HG03066 (cell line): Measurements from ENCODE around the gene CDC42BPG.

Experiments used
- ATAC-seq: cut with Tn5 transposase; IDR thresholded peaks from one replicate; pipeline ENCODE4 v1.9.1; 2021; ENCODE audit warnings: low read depth; ENCODE audit not compliant: unreplicated experiment

The CDC42BPG gene

DNA sequence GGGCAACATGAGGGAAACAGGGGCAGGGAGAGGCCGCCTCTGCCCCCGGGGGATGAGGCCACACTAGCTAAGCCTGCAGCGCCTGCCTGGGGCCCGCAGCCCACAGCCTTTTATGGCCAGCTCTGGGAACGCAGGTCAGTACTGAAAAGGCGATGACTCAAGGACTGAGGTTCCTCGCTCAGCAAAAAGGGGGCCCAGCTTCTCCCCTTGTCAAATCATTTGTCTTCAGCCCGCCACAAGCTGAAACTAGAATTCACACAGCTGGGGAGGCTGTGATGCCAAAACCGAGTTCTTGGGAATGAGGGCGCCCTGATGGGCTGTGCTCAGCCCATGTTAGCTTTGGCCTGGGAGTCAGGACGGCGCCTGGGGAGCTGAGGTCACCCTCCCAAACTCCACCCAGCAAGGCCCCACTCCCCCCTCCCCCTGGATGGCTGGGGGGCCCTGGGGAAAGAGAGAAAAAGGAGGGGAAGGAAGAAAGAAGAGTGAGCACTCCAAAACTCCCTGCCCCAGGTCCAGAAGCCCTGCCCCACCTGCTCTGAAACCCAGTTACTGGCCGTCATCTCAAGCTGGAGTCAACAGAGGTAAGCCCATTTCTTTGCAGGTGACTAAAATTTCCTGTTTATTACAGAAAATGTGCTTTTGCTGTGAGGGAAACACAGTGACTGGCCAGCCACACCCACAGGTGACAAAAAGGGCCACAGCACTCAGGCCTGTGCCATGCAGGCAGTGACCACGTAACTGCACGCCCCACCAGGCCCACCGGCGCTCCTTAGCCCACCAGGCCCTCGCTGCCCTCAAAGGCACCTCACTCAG is 20.2 kb upstream of the CDC42BPG start:
- ATAC-seq = no peak

DNA sequence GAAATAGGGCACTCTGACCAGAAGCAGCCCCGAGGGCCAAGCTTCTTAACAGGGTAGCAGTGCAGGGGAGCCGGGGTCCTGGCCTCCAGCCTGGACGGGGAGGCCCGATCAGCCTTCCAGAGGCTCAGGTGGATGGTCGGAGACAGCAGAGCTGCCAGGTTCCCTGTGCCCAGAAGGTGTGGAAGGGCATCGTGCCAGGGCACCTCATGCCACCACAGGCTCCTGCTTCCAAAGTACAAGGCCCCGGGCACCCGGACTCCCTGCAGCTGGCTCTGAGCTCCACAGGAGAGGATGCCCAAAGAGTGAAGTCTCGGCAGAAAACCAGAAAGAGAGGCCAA is 19.7 kb upstream of the CDC42BPG start:
- ATAC-seq = no peak

DNA sequence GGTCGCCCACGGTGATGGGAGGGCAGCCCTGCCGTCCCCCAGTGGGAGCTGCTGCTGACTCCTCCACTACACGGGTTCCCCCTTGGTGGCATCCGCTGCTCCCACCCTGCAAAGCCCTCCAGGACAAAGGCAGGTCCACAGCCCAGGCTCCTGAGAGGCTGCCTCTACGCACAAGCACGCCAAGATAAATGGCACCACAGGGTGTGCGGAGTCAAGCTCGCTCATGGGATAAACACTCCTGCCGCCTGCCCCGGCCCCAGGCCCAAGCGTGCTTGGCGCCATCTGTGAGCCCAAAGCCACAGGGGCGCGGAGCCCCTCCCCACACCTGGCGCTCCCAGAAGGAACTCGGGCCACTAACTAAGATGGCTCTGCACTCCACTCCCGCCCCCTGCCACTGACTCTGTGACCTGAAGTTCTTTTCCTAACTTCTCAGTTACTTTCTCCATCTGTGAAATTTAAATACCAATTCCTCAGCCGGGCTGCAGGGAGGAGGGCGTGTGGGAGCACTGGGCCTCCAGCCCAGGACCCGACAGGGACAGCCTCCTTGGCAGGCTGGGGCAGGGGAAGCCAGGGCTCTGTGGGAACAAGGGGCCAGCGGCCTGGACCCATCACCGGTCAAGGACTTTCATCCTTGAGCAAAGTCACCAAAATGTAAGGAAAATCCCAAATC is 19.1 kb upstream of the CDC42BPG start:
- ATAC-seq = no peak

DNA sequence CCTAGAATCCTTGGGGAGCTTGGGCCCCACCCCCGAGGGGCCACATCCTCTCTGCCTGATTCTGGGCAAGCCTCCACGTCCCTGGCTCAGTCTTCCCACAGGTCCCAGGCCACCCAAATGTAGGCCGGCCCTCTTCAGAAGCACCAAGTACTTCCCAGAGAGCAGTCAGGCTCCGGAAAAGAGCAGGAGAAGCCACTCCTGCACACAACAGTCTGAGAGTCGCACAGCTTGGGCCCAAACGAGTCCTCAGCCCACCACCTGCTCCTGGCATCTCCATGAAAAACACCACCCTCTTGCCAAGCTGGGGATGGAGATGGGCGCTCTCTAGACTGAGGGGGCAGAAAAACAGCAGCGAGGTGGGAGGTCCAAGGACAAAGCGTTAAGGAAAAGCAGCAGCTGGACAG is 18.5 kb upstream of the CDC42BPG start:
- no peak for ATAC-seq

DNA sequence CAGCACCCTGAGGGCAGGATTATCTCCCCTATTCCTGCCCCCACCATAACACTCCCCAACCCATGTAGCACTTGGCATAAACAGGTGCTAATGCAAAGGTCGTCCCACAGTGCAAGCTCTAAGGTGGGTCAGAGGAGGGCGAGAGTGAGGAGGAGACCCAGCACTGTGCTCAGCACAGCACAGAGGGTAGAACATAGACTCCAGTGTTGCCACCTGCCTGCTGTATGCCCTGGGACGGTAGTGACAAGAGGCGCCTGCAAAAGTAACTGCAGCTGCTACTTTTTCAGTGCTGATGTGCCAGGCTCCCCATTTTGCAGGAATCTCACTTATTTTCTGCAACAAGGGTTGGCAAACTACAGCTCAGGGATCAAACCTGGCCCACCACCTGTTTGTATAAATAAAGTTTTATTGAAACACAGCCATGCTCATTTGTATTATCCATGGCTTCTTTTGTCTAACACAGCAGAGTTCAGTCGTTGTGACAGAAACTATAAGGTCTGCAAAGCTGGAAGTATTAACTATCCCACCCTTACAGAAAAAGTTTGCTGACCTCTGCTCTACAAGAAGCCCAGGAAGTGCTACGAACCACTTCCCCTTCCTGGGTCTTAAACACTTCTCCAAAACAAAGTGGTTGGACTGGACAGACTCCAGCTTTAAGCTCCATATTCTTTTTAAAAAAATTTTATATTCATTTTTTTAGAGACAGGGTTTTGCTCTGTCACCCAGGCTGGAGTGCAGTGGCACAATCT is 16.9 kb upstream of the CDC42BPG start:
- ATAC-seq = no peak

DNA sequence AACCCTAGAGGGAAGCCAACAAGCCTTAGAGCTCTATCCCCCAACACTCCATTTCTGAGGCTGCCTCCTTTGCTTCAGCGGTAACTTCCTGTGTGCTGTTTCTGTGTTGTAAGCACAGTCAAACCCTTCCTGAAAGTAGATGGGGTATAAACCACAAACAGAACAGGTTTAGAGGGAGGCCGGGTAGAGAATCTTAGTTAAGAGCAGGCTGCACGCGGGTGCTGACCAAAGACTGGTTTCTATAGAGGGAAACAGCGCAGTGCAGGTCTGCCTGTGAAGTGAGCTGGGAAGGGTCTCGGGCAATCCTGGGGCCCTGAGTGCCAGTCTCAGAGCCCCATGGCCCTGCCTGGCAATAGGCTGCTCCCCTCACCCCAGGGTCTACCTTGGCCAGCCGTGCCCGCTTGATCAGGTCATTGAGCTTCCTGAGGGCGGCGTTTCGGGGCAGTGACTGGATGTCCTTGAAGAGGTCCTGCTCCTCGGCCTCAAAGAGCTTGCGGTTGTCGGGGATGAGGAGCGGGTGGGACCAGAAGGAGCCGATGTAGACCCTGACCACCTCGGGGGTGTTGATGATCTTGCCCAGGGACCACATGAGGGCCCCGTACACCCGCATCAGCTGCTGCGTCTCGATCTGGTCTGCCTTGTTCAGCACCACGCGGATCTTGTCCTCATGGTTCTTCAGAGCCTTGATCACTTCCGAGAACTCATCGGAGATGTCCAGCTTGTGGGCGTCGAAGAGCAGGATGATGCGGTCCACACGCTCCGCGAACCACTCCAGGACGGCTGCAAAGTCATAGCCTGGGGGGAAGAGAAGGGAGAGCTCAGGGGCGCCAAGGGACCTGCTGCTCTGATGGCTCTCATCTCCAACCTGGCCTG is 15.3 kb upstream of the CDC42BPG start:
- ATAC-seq = peak; percentile 75

DNA sequence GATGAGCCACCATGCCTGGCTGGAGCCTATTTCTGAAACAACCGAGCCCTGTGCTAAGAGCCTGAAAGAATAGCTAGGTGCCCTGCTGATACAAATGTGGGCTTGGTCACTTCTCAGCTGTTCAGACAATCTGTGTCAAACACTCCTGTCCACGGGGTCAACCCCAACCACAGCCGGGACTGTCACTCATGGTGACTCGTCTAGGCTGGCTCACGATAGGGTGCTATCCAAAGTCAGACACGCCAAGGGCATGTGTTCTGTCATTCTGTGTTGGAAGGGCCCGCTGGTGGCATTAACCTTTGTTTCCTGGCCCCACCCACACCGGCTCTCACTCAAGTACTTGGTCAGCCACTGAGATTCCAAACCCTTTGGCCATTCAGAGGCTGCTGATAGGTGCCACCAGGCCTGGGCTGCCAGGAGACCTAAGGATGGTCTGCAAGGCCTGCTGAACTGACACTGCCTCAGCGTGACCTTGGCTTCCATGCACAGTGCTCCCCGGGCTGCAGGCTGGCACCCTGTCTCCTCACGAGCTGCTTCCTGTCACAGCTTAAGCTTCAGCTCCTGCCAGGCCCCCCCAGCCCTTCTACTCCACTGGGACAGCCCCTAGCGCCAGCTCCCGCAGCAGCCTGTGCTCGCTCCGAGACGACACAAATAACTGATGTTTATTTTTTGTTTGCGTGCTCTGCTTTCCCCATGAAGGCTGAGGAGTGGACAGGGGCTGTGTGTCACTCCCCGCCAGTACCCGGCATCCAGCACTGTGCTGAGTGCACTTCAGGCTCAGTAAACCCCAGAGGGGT is 14.2 kb upstream of the CDC42BPG start:
- ATAC-seq = peak; percentile 22

DNA sequence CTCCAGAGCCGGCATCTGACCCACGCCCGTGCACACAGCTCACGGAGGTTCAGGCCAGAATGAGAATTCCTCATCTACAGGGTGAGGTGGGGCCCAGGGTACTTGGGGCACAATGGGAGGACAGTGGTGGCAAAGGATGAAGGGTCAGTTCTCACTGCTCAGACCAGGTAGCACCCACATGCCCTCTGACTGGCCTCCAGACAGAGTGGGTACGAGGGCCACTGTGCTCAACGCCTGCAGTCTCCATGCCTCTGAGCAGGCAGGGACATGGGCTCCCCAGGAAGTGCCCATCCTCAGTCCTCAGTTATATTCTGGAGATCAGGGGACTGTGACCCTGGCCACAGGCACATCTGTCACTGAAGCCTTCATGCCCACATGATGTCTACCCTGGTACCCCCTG is 13.0 kb upstream of the CDC42BPG start:
- ATAC-seq = no peak

DNA sequence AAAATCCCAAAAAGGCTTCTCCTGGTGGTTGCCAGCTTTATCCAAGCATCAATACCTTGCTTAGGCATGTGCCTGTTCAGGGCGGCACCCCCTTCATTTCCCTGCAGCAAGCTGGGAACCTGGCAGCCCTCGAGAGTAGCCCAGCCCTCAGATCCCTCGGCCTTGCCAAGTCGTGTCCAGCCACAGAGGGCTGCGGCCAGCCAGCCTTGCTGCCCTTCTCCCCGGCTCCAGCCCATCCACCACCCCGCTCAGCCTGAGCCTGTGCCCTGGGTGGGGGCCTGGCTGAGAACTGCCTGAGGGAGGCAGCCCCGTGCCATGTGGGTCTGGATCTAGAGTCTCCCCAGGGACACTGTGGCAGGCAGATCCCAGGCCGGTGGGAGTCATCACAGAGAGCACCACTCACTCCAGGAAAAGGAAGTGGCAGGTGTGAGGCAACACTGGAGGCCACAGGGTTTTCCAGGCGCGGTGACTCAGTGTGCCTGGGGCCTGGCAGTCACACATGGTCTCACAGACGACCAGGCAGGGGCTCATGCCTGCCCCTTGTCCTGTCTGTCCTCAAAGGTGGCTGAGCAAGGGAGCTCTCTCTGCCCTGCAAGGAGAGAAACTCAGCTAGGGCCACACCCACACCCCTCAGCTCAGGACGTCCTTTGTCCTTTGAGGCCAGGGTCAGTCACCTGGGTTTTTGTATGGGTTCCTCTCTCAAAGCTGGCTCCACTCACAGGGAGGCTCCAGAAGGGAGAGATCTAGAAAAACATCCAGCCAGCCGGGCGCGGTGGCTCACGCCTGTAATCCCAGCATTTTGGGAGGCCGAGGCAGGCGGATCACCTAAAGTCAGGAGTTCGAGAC is 12.2 kb upstream of the CDC42BPG start:
- ATAC-seq = no peak

DNA sequence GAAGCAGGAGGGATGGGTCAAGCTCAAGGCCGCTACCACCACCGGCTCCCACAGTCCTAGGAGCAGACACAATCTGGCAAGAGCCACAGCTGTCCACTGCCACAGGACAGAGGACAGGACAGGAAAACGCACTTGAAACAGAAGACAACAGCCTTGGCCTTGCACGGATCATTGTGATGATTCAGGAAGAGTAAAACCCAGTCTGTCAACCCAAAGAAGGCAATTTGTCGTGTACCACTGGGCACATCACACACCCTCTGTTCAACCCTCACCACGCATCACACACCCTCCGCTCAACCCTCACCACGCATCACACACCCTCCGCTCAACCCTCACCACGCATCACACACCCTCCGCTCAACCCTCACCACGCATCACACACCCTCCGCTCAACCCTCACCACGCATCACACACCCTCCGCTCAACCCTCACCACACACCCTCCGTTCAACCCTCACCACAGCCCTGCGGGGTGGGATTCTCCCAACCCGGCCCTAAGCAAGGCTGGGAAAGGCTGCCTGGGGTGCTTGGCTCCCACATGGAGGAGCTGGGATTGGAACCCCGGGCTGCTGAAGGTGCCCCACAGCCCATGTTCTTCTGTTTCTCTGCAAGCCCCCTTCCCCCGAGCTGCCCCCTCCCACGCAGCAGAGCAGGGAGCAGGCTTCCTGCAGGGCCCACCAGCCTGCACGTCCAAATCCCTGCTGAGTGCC is 11.3 kb upstream of the CDC42BPG start:
- no peak for ATAC-seq

DNA sequence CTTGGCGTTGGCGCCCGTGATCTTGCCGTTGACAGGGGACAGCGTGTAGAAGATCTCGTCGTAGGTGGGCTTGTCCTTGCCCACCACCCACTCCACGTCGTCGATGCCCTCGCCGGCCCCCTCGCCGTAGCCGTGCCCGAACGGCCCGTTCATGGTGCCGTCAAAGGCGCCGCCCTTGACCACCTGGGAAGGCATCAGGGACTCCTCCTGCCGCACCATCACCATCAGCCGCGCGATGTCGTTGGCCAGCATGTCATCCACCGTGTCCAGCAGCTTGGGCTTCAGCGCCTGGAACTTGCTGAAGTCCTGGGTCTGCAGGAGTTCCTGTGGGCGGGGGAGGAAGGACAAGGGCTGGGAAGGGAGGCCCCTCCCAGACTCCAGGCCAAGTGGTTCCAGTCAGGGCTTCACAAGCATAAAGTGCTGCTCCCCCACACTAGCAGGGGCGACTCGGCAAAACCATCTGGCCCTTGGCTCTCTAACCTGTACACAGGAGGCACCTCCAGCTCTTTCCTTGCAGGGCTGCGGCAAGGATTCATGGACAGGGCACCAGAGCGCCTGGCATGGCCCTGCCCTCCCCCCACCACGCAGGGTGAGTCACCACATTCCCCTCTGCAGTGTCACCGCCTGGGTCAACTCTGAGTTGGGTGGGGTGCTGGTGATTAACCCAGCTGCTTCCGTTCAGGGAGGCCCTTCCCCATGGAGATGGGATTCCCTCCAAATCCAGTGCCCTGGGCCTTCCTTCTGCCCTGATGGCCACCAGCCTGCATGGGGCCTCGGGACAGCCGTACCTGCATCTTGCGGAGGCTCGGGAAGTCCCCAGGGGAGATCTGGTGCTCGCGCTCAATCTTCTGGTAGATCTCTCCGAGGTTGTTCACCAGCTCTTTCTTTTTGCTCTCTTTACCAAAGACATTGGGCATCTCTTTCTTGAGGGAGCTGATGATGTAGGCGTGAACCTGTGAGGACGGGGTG is 10.4 kb upstream of the CDC42BPG start:
- no peak for ATAC-seq

DNA sequence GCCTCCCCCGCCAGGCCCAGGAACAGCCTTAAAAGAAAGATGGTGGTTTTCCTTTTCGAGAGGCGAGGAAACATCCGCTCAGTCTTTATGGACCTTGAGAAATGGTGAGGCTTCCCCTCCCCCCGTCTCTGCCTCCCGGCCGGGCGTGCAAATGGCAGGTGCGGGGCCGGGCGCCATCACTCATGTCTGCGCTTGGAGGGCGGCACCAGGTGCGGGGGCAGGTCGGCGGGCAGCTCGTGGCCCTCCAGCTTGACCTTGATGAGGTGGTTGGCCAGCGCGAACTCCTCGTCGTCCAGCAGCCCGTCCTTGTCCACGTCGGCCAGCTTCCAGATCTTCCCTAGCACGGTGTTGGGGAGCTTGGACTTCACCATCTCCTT is 9.7 kb upstream of the CDC42BPG start:
- ATAC-seq = no peak

DNA sequence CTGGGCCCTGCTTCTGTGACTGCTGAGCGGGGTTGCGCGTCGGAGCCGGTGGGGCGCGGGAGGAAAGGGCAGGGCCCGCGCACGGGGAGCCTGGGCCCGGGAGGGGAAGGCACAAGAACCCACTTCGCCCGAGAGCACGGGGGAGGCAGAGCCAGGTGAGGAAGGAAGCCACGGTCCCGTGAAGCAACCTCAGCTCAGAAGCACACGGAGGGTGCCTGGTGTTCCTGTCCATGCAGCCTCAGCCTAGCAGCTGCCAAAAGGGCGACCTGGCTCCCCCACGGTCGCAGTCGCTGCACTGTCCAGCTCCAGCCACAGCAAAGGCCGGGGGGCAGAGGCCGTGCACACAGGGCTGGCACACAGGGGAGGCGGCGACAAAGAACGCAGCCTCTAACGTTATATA is 9.3 kb upstream of the CDC42BPG start:
- no peak for ATAC-seq

DNA sequence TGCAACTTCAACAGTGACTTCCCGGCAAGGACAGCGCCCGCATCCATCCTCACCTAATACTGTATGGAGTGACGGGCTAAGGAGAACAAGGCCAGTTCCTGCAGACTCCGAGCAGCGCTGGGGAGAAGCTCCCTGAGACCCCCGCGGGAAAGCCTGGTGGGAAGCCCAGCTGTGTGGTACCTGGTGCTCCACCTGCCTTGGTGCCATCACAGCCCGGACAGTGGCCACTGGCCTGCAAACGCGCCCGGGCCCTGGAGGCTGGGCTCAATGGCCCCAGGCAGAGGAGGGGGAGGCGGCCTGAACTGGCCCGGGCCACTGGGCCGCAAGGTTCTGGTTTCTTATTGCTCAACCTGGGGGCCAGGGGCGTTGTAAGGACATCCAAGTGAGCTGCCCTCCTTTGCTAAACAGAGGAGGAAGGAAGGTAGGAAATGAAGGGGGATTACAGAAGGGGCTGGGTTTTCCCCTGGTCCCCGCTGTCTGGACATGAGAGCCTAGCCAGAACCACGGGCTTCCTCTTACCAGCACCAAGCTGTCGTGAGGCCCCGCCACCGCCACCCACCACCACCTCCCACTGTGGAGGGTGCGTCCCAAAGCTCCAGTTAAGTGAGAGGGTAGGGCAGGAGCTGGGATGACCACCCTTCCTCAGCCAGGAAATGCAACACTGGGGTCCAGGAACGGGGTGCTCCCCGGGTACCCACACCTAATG is 8.5 kb upstream of the CDC42BPG start:
- ATAC-seq = no peak

DNA sequence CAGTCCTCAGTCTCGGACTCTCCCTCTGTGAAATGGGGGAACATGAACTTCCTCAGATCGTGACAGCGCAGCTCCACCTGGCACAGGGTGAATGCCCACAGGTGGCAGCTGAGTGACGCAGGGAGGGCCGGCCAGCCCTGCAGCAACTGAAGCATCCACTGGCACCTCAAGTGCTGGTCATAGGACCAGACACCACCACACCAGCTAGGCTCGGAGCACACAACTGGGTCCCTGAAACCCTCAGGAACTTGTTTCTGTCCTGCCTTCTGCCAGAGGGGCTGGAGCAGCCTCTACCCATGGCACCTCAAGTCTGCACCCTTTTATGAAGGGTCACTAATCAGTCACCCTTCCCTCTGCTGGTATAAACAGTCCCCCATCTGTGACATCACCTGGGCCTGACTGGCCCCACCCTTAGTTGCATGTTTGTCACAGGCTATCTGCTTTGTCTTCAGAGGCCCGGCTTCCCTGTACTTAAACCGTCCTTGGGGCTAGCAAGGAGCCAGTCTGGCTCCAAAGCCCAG is 7.4 kb upstream of the CDC42BPG start:
- ATAC-seq = no peak

DNA sequence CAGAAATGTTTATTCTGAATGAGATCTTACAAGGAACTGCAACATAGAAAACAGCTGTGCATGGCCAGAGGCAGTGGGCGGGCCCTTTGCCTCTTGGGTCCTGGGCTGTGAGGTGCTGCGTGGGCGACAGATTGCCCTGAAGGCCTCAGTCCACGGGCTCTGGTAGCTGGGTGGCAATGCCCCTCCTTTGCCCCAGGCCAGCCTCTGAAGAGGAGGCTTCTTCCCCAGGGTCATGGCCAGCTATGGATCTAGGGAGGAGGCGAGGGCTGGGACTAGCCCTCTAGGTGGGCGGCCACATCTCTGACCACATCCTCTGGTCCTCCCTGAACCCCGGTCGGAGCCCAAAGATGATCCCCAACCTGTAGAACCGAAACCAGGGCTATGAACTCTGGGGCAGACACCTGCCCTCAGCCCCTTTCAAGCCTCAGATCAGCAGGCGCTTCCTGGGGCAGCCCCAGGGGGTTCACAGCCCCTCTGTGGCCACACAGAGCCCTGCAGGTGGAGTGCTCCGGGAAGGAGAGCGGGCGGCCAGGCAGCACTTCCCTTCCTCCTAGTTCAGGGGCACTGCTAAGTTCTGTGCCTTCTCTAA is 6.6 kb upstream of the CDC42BPG start:
- ATAC-seq = peak; percentile 69
